ENCODE results near the gene SLC8A1. TPM values are rescaled to one million over a fixed set of nuclear protein-coding genes. Genes with fewer than 3 reads are reported as not detected.

The SLC8A1 gene
- total and polyA plus RNA-seq, 2 donors (not counting 1 experiment from before 2014, with no cell fraction given): 0.07 to 0.20 TPM

DNA sequence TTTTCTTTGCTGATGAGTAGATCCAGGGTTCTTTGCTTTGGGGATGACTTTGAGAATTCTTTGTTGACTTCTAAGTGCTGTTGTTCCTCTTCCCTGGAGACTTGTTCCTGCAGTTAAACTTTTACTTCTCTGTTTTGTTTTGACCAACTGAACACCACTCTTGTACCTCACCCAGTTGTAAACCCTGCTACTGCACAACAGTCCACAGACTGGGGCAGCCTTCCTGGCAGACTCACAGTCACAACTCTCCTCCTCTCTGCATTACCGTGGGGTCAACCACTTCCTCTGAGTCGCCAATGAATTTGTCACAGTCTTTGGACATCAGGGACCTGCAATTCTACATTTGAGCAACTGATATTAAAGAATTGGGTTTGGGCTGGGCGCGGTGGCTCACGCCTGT lies 3.8 kb upstream of the SLC8A1 start:
- Histone ChIP-seq H3K4me2 (replicated peaks; ENCODE audit: low read depth, low read length, poor library complexity, severe bottlenecking) (no peak overlapping the region), H3K9me3 (ENCODE audit: control extremely low read depth in 1 of 3, control insufficient read depth in 2 of 3, insufficient read depth in 1 of 3, low read length in 2 of 3) (peaks cover 0 to 5% (median 0%) of the 10 kb centered on the region in 3 donors), H3K36me3 (replicated peaks in 1 of 2; ENCODE audit: control extremely low read depth in 1 of 2, control insufficient read depth in 1 of 2, extremely low read depth in 1 of 2, insufficient read depth in 2 of 2, low read length in 1 of 2) (no peaks in the 10 kb centered on the region), H3K27me3 (replicated peaks in 1 of 4; ENCODE audit: control extremely low read depth in 1 of 4, control insufficient read depth in 3 of 4, insufficient read depth in 4 of 4, low read length in 3 of 4) (peaks cover 0 to 14% (median 2%) of the 10 kb centered on the region in 4 experiments), H3K4me1 (ENCODE audit: control insufficient read depth in 2 of 2, insufficient read depth in 2 of 2, low read length in 2 of 2) (peaks cover 12 to 13% of the 10 kb centered on the region in 2 donors), H2AFZ (ENCODE audit: insufficient read depth, low read depth, low read length, poor library complexity, severe bottlenecking) (no peak overlapping the region), H3K79me2 (ENCODE audit: control insufficient read depth, insufficient read depth, low read length) (no peaks in the 10 kb centered on the region), H3K9ac (ENCODE audit: low read length) (no peak overlapping the region), H4K20me1 (ENCODE audit: control insufficient read depth, insufficient read depth, low read length, poor library complexity, severe bottlenecking) (no peaks in the 10 kb centered on the region), H3K27ac (ENCODE audit: low read length in 2 of 2) (no peak overlapping the region), H3K4me3 (ENCODE audit: control extremely low read depth in 1 of 5, extremely low read depth in 1 of 5, insufficient read depth in 1 of 5, low read depth in 2 of 5, low read length in 4 of 5) (no peak overlapping the region)
- Mint-ChIP-seq H3K27me3 (peaks cover 20% of the 10 kb centered on the region), H3K9me3 (ENCODE audit: insufficient read depth) (no peaks in the 10 kb centered on the region), H3K27ac (no peak overlapping the region), H3K4me3 (no peak overlapping the region), H3K4me1 (peaks cover 16% of the 10 kb centered on the region)
- TF ChIP-seq EZH2 (IDR thresholded peaks at IDR 0.05; ENCODE audit: borderline replicate concordance, insufficient read depth, low read depth, low read length, poor library complexity, severe bottlenecking): no peak
- no CpG with 5 or more reads among the region's 5 CpGs for WGBS (ENCODE audit: insufficient coverage)
- ChIA-PET POLR2A (no interaction called here), CTCF (no interaction called here)
- DNase-seq: no peak
- intact Hi-C loops (cut with micrococcal nuclease): no loop called here
- no peak for ATAC-seq (ENCODE audit: low read depth)

DNA sequence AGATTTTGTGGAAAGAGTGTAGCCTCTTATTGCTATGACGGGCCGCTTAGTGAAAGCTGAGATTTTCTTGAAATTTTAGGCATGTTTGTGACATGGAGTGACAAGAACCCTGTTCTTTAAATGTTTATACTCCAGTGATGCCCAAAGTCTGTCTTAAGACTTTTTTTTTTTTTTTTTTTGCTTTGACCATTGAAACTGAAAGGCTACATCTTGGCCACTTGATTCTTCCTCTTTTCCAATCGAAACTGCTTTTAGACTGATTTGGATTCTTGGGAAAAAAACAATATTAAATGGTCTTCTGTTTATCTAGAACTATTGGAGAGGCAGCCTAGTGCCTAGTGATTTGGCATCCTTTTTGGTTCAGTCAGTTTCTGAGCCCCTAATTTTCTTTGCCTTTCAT lies 2.4 kb upstream of the SLC8A1 start:
- intact Hi-C loops (cut with micrococcal nuclease): no loop called here
- 100% methylated on average over 1 of the region's 3 CpGs for WGBS (ENCODE audit: insufficient coverage)
- ChIA-PET POLR2A (no interaction called here), CTCF (no interaction called here)
- Histone ChIP-seq H3K27me3 (replicated peaks in 1 of 4; ENCODE audit: control extremely low read depth in 1 of 4, control insufficient read depth in 3 of 4, insufficient read depth in 4 of 4, low read length in 3 of 4) (peaks cover 0 to 14% (median 2%) of the 10 kb centered on the region in 4 experiments), H3K4me3 (ENCODE audit: control extremely low read depth in 1 of 5, extremely low read depth in 1 of 5, insufficient read depth in 1 of 5, low read depth in 2 of 5, low read length in 4 of 5) (no peak overlapping the region), H3K79me2 (ENCODE audit: control insufficient read depth, insufficient read depth, low read length) (no peaks in the 10 kb centered on the region), H3K9ac (ENCODE audit: low read length) (no peak overlapping the region), H3K4me1 (ENCODE audit: control insufficient read depth in 2 of 2, insufficient read depth in 2 of 2, low read length in 2 of 2) (peaks cover 12 to 19% of the 10 kb centered on the region in 2 donors), H2AFZ (ENCODE audit: insufficient read depth, low read depth, low read length, poor library complexity, severe bottlenecking) (no peak overlapping the region), H3K27ac (ENCODE audit: low read length in 2 of 2) (no peak overlapping the region), H4K20me1 (ENCODE audit: control insufficient read depth, insufficient read depth, low read length, poor library complexity, severe bottlenecking) (no peaks in the 10 kb centered on the region), H3K9me3 (ENCODE audit: control extremely low read depth in 1 of 3, control insufficient read depth in 2 of 3, insufficient read depth in 1 of 3, low read length in 2 of 3) (peaks cover 0 to 5% (median 0%) of the 10 kb centered on the region in 3 donors), H3K36me3 (replicated peaks in 1 of 2; ENCODE audit: control extremely low read depth in 1 of 2, control insufficient read depth in 1 of 2, extremely low read depth in 1 of 2, insufficient read depth in 2 of 2, low read length in 1 of 2) (no peaks in the 10 kb centered on the region), H3K4me2 (replicated peaks; ENCODE audit: low read depth, low read length, poor library complexity, severe bottlenecking) (no peak overlapping the region)
- H3K27me3 Mint-ChIP-seq: peaks cover 26% of the 10 kb centered on the region
- peaks cover 24% of the 10 kb centered on the region for H3K4me1 Mint-ChIP-seq
- H3K9me3 Mint-ChIP-seq (ENCODE audit: insufficient read depth): no peaks in the 10 kb centered on the region
- no peak overlapping the region for H3K4me3 Mint-ChIP-seq
- ATAC-seq (ENCODE audit: low read depth) (no peak), DNase-seq (no peak)
- H3K27ac Mint-ChIP-seq: no peak overlapping the region
- no peak for TF ChIP-seq EZH2 (IDR thresholded peaks at IDR 0.05; ENCODE audit: borderline replicate concordance, insufficient read depth, low read depth, low read length, poor library complexity, severe bottlenecking)
- TF ChIP-seq, protein P1, sequence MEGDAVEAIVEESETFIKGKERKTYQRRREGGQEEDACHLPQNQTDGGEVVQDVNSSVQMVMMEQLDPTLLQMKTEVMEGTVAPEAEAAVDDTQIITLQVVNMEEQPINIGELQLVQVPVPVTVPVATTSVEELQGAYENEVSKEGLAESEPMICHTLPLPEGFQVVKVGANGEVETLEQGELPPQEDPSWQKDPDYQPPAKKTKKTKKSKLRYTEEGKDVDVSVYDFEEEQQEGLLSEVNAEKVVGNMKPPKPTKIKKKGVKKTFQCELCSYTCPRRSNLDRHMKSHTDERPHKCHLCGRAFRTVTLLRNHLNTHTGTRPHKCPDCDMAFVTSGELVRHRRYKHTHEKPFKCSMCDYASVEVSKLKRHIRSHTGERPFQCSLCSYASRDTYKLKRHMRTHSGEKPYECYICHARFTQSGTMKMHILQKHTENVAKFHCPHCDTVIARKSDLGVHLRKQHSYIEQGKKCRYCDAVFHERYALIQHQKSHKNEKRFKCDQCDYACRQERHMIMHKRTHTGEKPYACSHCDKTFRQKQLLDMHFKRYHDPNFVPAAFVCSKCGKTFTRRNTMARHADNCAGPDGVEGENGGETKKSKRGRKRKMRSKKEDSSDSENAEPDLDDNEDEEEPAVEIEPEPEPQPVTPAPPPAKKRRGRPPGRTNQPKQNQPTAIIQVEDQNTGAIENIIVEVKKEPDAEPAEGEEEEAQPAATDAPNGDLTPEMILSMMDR (IDR thresholded peaks at IDR 0.05): no peak

Measured in B cell (primary cell).